Measurements from ENCODE around the gene SMYD1. TPM values are rescaled to one million over a fixed set of nuclear protein-coding genes. Genes with fewer than 3 reads are reported as not detected.

SMYD1 gene
- polyA plus RNA-seq, 3 donors: not detected

DNA sequence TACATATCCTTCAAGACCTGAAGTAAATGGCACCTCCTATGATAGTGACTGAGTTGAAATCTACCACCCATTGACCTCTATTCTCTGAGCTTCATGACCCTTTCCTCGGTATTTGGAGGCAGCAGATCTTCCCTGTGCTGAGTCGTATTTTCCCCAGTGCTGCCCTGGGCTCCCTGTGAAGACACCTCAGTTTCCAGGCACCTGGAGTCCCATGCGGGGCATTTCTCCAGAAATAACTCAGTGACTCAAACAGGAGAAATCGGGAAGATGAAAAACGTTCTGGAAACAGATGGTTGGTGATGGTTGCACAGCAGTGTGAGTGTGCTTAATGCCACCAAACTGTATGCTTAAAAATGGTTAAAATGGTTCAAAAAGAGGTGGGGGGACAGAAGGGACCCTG lies 18.0 kb downstream of the SMYD1 start:
- Histone ChIP-seq H4K20me1 (ENCODE audit: insufficient read depth, low read length) (no peaks in the 10 kb centered on the region), H2AFZ (ENCODE audit: insufficient read depth, low read depth, low read length, poor library complexity, severe bottlenecking) (no peak overlapping the region), H3K4me3 (replicated peaks in 1 of 3; ENCODE audit: low read depth in 2 of 3, low read length in 3 of 3) (no peak overlapping the region), H3K36me3 (replicated peaks in 1 of 2; ENCODE audit: control insufficient read depth in 1 of 2, insufficient read depth in 2 of 2, low read length in 2 of 2) (no peaks in the 10 kb centered on the region), H3K27ac (ENCODE audit: low read depth in 1 of 2, low read length in 2 of 2) (no peak overlapping the region), H3K4me1 (ENCODE audit: control insufficient read depth in 1 of 2, insufficient read depth in 2 of 2, low read length in 2 of 2) (no peaks in the 10 kb centered on the region), H3K4me2 (replicated peaks; ENCODE audit: extremely low read depth, low read length, poor library complexity, severe bottlenecking) (no peak overlapping the region), H3K79me2 (ENCODE audit: insufficient read depth, low read length) (no peaks in the 10 kb centered on the region), H3K9me3 (replicated peaks in 1 of 2; ENCODE audit: control insufficient read depth in 1 of 2, insufficient read depth in 1 of 2, low read length in 2 of 2) (no peaks in the 10 kb centered on the region), H3K27me3 (ENCODE audit: control insufficient read depth in 2 of 2, insufficient read depth in 2 of 2, low read length in 2 of 2) (no peaks in the 10 kb centered on the region), H3K9ac (ENCODE audit: insufficient read depth, low read length, poor library complexity, severe bottlenecking) (no peak overlapping the region)
- no peak for TF ChIP-seq CTCF (IDR thresholded peaks at IDR 0.05)
- H3K27ac Mint-ChIP-seq: no peak overlapping the region
- no peaks in the 10 kb centered on the region for H3K9me3 Mint-ChIP-seq
- WGBS (ENCODE audit: insufficient coverage): 96% methylated on average over 4 of the region's 5 CpGs
- no peaks in the 10 kb centered on the region for H3K4me1 Mint-ChIP-seq
- no peaks in the 10 kb centered on the region for H3K36me3 Mint-ChIP-seq
- H3K4me3 Mint-ChIP-seq: no peak overlapping the region
- DNase-seq: no peak
- intact Hi-C loops (cut with micrococcal nuclease): no loop called here
- peaks cover 0 to 3% (median 1%) of the 10 kb centered on the region in 3 donors for H3K27me3 Mint-ChIP-seq (ENCODE audit: low read depth in 3 of 3)

- intact Hi-C loops (cut with micrococcal nuclease): no loop called here
- Mint-ChIP-seq H3K27ac (no peak overlapping the region), H3K27me3 (ENCODE audit: low read depth in 3 of 3) (peaks cover 0 to 5% (median 1%) of the 10 kb centered on the region in 3 donors), H3K36me3 (no peaks in the 10 kb centered on the region), H3K4me3 (no peak overlapping the region), H3K9me3 (no peaks in the 10 kb centered on the region), H3K4me1 (peaks cover 4% of the 10 kb centered on the region)
- H3K27ac ChIP-seq (ENCODE audit: low read depth in 1 of 2, low read length in 2 of 2): no peak overlapping the region
- H4K20me1 ChIP-seq (ENCODE audit: insufficient read depth, low read length): no peaks in the 10 kb centered on the region
- H3K79me2 ChIP-seq (ENCODE audit: insufficient read depth, low read length): no peaks in the 10 kb centered on the region
- no peak overlapping the region for H3K9ac ChIP-seq (ENCODE audit: insufficient read depth, low read length, poor library complexity, severe bottlenecking)
- H3K4me3 ChIP-seq (replicated peaks in 1 of 3; ENCODE audit: low read depth in 2 of 3, low read length in 3 of 3): no peak overlapping the region
- H3K9me3 ChIP-seq (replicated peaks in 1 of 2; ENCODE audit: control insufficient read depth in 1 of 2, insufficient read depth in 1 of 2, low read length in 2 of 2): no peaks in the 10 kb centered on the region
- H3K4me1 ChIP-seq (ENCODE audit: control insufficient read depth in 1 of 2, insufficient read depth in 2 of 2, low read length in 2 of 2): no peaks in the 10 kb centered on the region
- H2AFZ ChIP-seq (ENCODE audit: insufficient read depth, low read depth, low read length, poor library complexity, severe bottlenecking): no peak overlapping the region
- H3K27me3 ChIP-seq (ENCODE audit: control insufficient read depth in 2 of 2, insufficient read depth in 2 of 2, low read length in 2 of 2): no peaks in the 10 kb centered on the region
- no peak for TF ChIP-seq CTCF (IDR thresholded peaks at IDR 0.05)
- no peak for DNase-seq
- H3K36me3 ChIP-seq (replicated peaks in 1 of 2; ENCODE audit: control insufficient read depth in 1 of 2, insufficient read depth in 2 of 2, low read length in 2 of 2): no peaks in the 10 kb centered on the region
- WGBS (ENCODE audit: insufficient coverage): 100% methylated on average over 4 of the region's 9 CpGs
- no peak overlapping the region for H3K4me2 ChIP-seq (replicated peaks; ENCODE audit: extremely low read depth, low read length, poor library complexity, severe bottlenecking)
Observed at GRCh38 chr2:88086401-88086800, 18.8 kb downstream of the SMYD1 start.

Data from CD14-positive monocyte (primary cell).